ENCODE data around the gene IL23R. TPM values are rescaled to one million over a fixed set of nuclear protein-coding genes. Genes with fewer than 3 reads are reported as not detected.

The IL23R gene
- total RNA-seq, 1 experiment from 2014 or later = not detected

DNA sequence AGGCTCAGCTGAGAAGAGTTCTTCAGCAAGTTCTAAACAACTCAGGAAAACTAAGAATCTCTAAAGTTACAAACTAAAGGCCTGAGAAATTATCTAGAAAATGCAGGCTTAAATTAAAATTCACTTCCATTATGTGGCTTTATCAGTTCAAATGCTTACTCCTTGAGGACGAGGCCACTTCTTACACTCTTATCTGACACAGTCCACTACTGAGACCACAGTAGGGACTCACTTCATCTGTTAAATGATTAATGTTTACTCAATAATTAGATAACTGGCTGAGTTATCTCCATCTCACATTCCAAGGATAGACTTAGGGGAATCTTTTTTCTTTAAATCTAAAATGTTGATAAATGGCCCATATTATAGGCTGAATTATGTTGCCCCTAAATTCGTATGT is 33.1 kb upstream of the IL23R start:
- no TSS peak for BruUV-seq (replicated peaks)
- intact Hi-C loops (cut with micrococcal nuclease; ENCODE audit: unreplicated experiment) (no loop called here), in situ Hi-C loops (cut with HindIII; ENCODE audit: low pct_unique_long_range_greater_than_20kb, low sequenced_read_pairs) (no loop called here)
- ATAC-seq (no peak), DNase-seq (ENCODE audit: low read depth, low spot score) (no peak)
- POLR2A ChIA-PET = no interaction called here
- Histone ChIP-seq H3K4me1 (ENCODE audit: control insufficient read depth, insufficient read depth, low read length) (no peaks in the 10 kb centered on the region), H3K27me3 (ENCODE audit: control insufficient read depth, insufficient read depth, low read length) (no peaks in the 10 kb centered on the region), H3K4me3 (ENCODE audit: low read depth in 2 of 2, low read length in 2 of 2) (no peak overlapping the region), H3K27ac (ENCODE audit: low read length) (no peak overlapping the region), H3K36me3 (ENCODE audit: control insufficient read depth, insufficient read depth, low read length) (no peaks in the 10 kb centered on the region), H3K9me3 (ENCODE audit: control insufficient read depth, insufficient read depth, low read depth, low read length) (no peaks in the 10 kb centered on the region)
- CTCF ChIA-PET = no interaction called here
- TF ChIP-seq, protein P1, sequence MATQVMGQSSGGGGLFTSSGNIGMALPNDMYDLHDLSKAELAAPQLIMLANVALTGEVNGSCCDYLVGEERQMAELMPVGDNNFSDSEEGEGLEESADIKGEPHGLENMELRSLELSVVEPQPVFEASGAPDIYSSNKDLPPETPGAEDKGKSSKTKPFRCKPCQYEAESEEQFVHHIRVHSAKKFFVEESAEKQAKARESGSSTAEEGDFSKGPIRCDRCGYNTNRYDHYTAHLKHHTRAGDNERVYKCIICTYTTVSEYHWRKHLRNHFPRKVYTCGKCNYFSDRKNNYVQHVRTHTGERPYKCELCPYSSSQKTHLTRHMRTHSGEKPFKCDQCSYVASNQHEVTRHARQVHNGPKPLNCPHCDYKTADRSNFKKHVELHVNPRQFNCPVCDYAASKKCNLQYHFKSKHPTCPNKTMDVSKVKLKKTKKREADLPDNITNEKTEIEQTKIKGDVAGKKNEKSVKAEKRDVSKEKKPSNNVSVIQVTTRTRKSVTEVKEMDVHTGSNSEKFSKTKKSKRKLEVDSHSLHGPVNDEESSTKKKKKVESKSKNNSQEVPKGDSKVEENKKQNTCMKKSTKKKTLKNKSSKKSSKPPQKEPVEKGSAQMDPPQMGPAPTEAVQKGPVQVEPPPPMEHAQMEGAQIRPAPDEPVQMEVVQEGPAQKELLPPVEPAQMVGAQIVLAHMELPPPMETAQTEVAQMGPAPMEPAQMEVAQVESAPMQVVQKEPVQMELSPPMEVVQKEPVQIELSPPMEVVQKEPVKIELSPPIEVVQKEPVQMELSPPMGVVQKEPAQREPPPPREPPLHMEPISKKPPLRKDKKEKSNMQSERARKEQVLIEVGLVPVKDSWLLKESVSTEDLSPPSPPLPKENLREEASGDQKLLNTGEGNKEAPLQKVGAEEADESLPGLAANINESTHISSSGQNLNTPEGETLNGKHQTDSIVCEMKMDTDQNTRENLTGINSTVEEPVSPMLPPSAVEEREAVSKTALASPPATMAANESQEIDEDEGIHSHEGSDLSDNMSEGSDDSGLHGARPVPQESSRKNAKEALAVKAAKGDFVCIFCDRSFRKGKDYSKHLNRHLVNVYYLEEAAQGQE (IDR thresholded peaks at IDR 0.05; ENCODE audit: insufficient read depth in 1 of 2, low read depth in 2 of 2, low read length in 1 of 2) = no peak
- no peak for TF ChIP-seq SIN3A (IDR thresholded peaks at IDR 0.05; ENCODE audit: borderline replicate concordance, insufficient read depth, low read depth, low read length)
- TF ChIP-seq CTCF (IDR thresholded peaks at IDR 0.05) = no peak
- TF ChIP-seq POLR2AphosphoS5 (IDR thresholded peaks at IDR 0.05; ENCODE audit: low read depth, low read length) = no peak
- no peak for TF ChIP-seq TCF7L2 (IDR thresholded peaks at IDR 0.05; ENCODE audit: low read depth, low read length)

- H3K4me1 ChIP-seq (ENCODE audit: control insufficient read depth, insufficient read depth, low read length) = no peaks in the 10 kb centered on the region
- DNase-seq (ENCODE audit: low read depth, low spot score) = no peak
- no peak within 1 kb of the TSS for H3K4me3 ChIP-seq (ENCODE audit: low read depth in 2 of 2, low read length in 2 of 2)
- H3K27ac ChIP-seq (ENCODE audit: low read length) = no peak within 1 kb of the TSS
- TF ChIP-seq CTCF (IDR thresholded peaks at IDR 0.05) (no peak), TCF7L2 (IDR thresholded peaks at IDR 0.05; ENCODE audit: low read depth, low read length) (no peak), POLR2AphosphoS5 (IDR thresholded peaks at IDR 0.05; ENCODE audit: low read depth, low read length) (no peak), SIN3A (IDR thresholded peaks at IDR 0.05; ENCODE audit: borderline replicate concordance, insufficient read depth, low read depth, low read length) (no peak)
- TF ChIP-seq, protein P1 (IDR thresholded peaks at IDR 0.05; ENCODE audit: insufficient read depth in 1 of 2, low read depth in 2 of 2, low read length in 1 of 2) = no peak
- intact Hi-C loops (cut with micrococcal nuclease; ENCODE audit: unreplicated experiment) = no loop called here
- BruUV-seq (replicated peaks) = no TSS peak
- POLR2A ChIA-PET = interaction anchor here (0.6 kb wide), 1 partner anchor 72 kb away, joined by 10 read pairs; no protein-coding TSS in a partner anchor
- no peaks in the 10 kb centered on the region for H3K9me3 ChIP-seq (ENCODE audit: control insufficient read depth, insufficient read depth, low read depth, low read length)
- in situ Hi-C loops (cut with HindIII; ENCODE audit: low pct_unique_long_range_greater_than_20kb, low sequenced_read_pairs) = no loop called here
- CTCF ChIA-PET = no interaction called here
- ATAC-seq = no peak
- no peaks in the 10 kb centered on the region for H3K27me3 ChIP-seq (ENCODE audit: control insufficient read depth, insufficient read depth, low read length)
- no peaks in the 10 kb centered on the region for H3K36me3 ChIP-seq (ENCODE audit: control insufficient read depth, insufficient read depth, low read length)
These were observed 31.6 kb upstream of the IL23R start, which contains the start of gene C1orf141 for GRCh38 chr1:67134695-67135094. C1orf141 (minus strand) TSS chr1:67134970; CDS start chr1:67127240, 7,730 bp downstream.
